H1 (cell line): ENCODE results near the gene FOXL1. TPM values are rescaled to one million over a fixed set of nuclear protein-coding genes. Genes with fewer than 3 reads are reported as not detected.

Experiments used
- CHD7 ChIP-seq: fragments of 300-600 bp; sonication (generic); IDR thresholded peaks from 2 replicates; pipeline ENCODE4 v1.7.1; 2012; ENCODE audit warnings: low read length, moderate library complexity, mild to moderate bottlenecking, inconsistent platforms; ENCODE audit not compliant: insufficient replicate concordance
- HDAC2 ChIP-seq, 2 experiments: fragments of 300-600 bp in 1 of 2; sonication (generic) in 1 of 2; IDR thresholded peaks; 2 replicates each; pipeline ENCODE4 v1.6.1; 2011 to 2012; ENCODE audit warnings: low read depth in 2 of 2, low read length in 2 of 2, mild to moderate bottlenecking in 2 of 2, moderate library complexity in 2 of 2, borderline replicate concordance in 1 of 2, inconsistent platforms in 1 of 2
- KDM5A ChIP-seq: fragments of 200-600 bp; IDR thresholded peaks from 2 replicates; pipeline ENCODE4 v1.7.1; 2012; ENCODE audit warnings: mild to moderate bottlenecking, low read length, inconsistent platforms, mixed read lengths
- POU5F1 ChIP-seq: IDR thresholded peaks from 2 replicates; pipeline ENCODE4 v1.6.1; 2011; ENCODE audit warnings: low read depth, mild to moderate bottlenecking, low read length, moderate library complexity
- RXRA ChIP-seq: IDR thresholded peaks from 2 replicates; pipeline ENCODE4 v1.6.1; 2011; ENCODE audit warnings: low read depth, mild to moderate bottlenecking, low read length, moderate library complexity; ENCODE audit not compliant: insufficient read depth
- polyA plus RNA-seq, 7 experiments: library from polyadenylated mRNA; depleted of rRNA in 3 of 7; stranded (reverse) in 5 of 7; unstranded in 2 of 7; fragments of >200 nt in 5 of 7; fragments of 200-250 nt in 2 of 7; gene quantifications; 1 replicate in 5 of 7; 2 replicates in 1 of 7; 4 replicates in 1 of 7; pipeline versions ENCODE4 v1.2.1 to v1.2.3, GENCODE V29; 2011 to 2013; ENCODE audit warnings: missing spikeins in 2 of 7, mixed read lengths in 2 of 7
- total RNA-seq: library from RNA; stranded (reverse); fragmentation: NEBNext Ultra II Directional; extraction: Animal tissue kit (Norgen Biotek cat#: 25700); gene quantifications from 2 replicates; pipeline ENCODE4 v1.2.1, GENCODE V29; 2021

Gene FOXL1
- total and polyA plus RNA-seq, 2 of the 8 experiments (the other 6 are each of a cell fraction or from before 2014, with no cell fraction given), result 0.03 TPM; not detected in 1

GRCh38 chr16:86538196-86538780, 40.1 kb upstream of the FOXL1 start (continued):
- TF ChIP-seq CHD7, result no peak
- TF ChIP-seq KDM5A, result no peak
- TF ChIP-seq RXRA, result no peak
- TF ChIP-seq HDAC2 (IDR thresholded peaks at IDR 0.05; ENCODE audit: borderline replicate concordance in 1 of 2, low read depth in 2 of 2, low read length in 2 of 2), result no peak
- no peak for TF ChIP-seq POU5F1
- TF ChIP-seq, all 59 proteins: peak for 0
